SIG-M5 treated with dmso at 0.1 percent for 504 hours (cell line): ENCODE data around the gene TSSK6.
A peak's percentile ranks its signal among the peaks of the same experiment; 100 is the strongest.
"Not testable (repeated sequence)": the region's sequence is repeated elsewhere in the genome, so short reads cannot be mapped to it uniquely, and the experiment has no call there.

Source experiments
- DNase-seq: peaks from one replicate; lab custom pipeline; 2025; ENCODE audit not compliant: unreplicated experiment; lab: John Stamatoyannopoulos, UW

The TSSK6 gene

GRCh38 chr19:19488875-19489690 lies 26.3 kb downstream of the TSSK6 start:
- DNase-seq = peak; percentile 71

DNA sequence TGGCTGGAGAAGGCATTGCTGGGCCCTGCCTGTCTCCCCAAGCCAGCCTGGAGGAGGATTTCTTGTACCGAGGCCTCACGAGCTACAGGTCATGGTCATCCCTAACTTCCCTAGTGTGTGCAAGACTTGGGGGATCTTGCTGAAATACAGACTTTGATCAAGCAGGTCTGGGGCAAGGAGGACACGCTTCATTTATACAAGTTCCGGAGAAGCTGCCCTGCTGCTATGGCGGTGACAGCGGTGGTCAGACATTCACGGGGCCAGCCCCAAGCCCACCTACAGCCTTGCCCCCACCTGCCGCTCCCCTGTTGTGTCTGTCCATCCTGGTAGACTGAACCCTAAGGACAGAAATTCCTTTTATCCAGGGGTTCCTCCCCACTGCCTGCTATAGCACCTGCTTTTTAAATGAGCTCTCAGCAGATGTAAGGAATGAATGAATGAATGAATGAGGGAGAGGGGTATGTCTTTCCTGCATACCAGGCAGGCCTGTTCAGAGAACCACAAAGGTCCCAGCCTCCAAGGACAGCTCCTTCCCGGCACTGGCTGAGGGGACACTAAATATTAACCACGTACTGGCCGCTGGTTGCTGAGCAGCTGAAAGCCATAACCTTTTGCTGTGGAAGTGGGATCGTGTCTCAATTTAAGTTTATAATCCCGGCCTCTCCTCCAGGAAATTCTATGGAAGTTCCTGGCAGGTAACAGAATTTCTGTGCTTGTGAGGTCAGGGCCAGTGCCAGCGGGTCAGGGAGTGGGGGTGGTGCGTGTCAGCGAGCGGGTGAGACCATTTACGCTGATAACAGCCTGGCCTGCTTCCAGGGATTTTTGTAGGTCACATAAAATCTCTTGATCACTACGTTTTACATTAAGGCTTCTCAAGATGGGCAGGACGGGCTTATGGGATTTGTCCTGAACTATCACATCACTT lies 27.1 kb downstream of the TSSK6 start:
- no peak for DNase-seq

DNA sequence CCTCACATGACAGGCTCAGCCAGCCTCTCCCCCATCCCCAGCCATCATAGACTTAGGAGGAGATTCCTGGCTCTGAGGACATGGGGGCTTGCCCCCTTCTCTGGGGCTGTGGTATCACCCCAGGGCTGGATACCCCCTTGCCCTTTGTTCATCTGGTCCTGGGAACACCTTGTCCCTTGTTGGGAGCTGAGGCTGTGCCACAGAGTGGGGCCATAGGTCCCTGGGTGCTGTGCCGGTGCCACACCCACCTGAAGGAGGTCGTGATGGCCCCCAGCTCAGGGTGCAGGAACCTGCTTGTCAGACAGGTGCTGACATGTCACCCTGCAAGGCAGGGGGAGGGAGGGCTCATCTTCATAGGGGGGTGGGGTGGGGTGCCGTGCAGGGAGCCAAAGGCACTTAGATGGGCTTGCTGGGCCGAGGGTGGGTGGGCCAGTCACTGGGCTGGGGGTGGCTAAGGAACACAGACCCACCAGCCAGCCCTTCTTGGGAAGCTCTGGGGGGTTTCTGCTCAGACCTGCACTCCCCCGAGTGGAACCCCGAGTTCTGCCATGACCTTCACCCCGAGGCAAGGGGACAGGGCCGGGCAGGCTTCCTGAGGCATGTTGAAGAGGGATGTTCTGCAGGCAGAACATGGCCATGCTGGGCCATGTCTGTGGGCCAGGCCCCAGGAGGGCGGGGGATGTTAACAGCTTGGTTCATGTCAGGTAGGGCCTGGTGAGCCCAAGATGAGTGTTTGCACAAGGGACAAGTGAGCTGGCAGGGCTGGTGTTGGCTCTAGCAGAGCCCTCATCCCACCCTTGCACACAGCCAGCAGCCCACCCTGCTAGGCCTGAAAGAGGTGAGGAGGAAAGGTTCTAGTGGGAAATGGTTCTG lies 28.0 kb downstream of the TSSK6 start:
- DNase-seq = no peak

GRCh38 chr19:19486343-19487076 lies 28.8 kb downstream of the TSSK6 start:
- no peak for DNase-seq

GRCh38 chr19:19485998-19486290 lies 29.4 kb downstream of the TSSK6 start:
- no peak for DNase-seq

- no peak for DNase-seq
Measured at GRCh38 chr19:19485161-19485997, 30.0 kb downstream of the TSSK6 start.

- no peak for DNase-seq
Measured at GRCh38 chr19:19482809-19483596, 32.3 kb downstream of the TSSK6 start.

GRCh38 chr19:19480688-19481087 lies 34.7 kb downstream of the TSSK6 start:
- DNase-seq = no peak

DNA sequence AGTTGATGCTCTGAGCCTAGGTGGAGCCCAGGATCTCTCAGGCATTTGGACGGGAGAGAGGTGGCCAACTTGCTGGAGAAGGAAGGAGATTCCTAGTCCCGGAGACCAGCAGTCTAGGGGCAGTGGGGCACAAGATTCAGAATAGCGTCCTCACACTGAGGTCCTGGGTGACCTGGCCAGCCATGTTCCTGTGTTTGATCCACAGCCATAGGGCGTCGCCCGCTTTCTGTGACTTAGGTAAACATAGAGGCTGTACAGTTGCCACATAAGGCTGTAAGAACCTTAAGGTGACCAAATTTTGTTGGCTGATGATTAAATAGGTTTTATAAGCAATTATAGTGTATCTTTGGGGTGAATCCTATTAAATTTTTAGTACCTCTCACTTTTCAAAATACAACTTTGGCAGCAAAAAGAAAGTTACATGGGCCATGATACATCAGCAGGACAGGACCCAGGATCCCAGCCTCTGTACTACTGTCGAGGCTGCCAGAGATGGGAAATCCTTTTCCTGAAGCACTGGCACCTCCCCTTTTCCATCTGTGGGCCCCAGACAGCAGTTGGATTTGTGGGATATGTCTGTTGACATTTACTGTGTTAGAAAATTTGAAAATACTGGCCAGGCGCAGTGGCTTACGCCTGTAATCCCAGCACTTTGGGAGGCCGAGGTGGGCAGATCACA lies 37.5 kb downstream of the TSSK6 start:
- DNase-seq = no peak

DNA sequence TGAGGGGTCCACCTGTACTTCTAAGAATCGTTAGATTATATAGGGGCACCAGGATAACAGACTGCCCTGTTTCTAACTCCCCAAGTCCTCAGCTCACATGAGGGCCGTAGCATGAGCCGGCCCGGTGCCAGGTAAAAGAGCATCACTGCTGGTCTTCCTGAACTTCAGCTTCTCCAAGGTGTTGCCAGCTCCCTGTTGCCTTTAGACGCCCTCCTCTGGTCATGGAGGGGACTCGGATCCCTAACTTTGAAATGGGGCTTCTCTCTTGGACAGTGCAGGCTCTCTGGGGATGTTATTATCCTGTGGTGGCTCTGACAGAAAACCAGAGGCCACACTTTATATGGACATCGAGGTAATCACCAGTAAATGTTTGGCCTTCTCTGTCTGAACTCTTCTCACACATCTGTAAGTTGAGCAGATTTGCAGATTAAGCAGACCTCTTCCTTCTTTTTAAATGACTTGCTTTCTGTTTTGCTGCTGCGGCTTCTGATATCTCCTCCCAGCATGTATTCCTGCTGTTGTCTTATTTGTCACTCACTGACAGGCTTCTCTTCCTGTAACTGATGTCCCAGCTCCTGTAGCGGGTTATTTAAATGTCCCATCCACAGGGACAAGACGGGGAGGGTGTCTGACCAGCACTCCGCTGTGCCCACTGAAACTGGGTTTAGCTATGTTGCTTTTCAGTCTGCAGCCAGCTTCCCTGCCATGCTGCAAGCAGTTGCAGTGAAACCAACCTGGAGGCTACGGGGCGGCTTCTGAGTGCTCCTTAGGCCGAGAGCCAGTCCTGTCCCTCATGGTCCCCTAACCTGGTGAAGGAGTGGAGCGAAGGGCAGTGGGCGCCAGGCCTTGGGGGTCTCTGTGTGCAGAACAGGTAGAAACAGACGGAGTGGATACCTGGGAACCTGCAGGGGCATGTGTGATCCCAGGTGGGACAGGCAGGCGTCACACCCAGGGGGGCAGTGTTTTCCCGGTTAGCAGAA lies 39.2 kb downstream of the TSSK6 start:
- peak; percentile 46 for DNase-seq

DNA sequence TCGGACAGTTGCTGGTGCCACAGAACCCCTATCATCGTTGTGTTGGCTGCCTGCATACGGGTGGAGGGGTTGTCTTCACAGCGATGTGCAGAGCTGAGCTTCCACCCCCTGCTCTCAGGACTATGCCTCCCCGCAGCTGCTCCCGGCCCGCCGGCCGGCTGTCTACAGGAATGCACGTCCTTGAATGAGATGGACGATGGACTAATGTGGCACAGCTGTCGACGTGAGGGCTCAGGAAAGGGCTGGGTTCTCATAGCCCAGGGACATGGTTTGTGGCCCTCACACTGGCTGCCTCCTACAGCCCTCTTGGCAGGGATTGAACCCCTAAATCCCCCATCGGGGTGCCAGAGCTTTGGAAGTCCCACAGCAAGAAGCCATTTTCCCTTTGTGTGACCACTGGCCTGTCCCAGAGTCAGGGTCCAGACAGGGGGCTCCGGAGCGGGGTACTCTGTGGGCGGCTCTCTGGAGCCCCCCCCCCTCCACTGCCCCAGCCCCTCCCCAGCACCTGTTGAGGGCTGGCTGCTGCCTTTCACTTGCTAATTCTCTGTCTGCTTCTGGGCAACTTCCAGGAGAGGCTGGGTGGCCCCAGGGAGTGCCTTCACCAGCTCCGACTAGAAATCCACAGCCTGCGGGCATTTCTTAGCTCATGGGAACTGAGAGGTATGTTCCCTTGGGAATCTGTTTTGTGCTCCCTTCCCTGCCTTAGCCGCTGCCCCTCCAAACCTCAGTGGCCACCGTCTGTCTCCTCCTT lies 40.2 kb downstream of the TSSK6 start:
- DNase-seq = no peak

DNA sequence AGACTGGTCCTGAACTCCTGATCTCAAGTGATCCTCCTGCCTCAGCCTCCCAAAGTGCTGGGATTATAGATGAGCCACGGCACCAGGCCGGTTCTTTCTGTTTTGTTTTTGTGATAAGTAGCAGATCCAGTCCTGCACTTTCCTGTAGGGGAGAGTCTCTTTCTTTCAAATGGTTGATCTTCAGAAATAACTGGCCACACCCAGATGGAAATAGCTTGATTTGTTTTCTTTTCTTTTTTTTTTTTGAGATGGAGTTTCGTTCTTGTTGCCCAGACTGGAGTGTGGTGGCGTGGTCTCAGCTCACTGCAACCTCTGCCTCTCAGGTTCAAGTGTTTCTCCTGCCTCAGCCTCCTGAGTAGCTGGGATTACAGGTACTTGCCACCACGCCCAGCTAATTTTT lies 43.2 kb downstream of the TSSK6 start:
- not testable (repeated sequence) for DNase-seq

GRCh38 chr19:19471682-19472081 lies 43.7 kb downstream of the TSSK6 start:
- DNase-seq = no peak

DNA sequence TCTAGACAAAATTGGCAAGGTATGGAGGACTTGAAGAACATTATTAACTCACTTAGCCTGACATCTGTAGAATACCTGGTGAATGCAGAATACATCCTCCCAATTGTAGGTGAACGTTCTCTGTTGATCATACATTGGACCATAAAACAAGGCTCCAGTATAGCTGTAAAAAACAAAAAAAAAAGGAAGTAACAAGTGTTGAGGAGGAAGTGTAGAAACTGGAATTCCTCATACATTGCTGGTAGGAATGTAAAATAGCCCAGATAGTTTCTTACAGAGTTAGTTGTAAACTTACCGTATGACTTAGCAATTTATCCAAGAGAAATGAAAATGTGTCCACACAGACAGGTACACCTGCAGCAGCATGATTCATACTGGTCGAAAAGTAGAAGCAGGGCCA lies 44.8 kb downstream of the TSSK6 start:
- peak; percentile 33 for DNase-seq

- no peak for DNase-seq
Measured at GRCh38 chr19:19468424-19469050, 46.8 kb downstream of the TSSK6 start.

- DNase-seq = no peak
Measured at GRCh38 chr19:19466201-19466600, 49.1 kb downstream of the TSSK6 start.
